ENCODE data around the gene WDR20. TPM values are rescaled to one million over a fixed set of nuclear protein-coding genes. Genes with fewer than 3 reads are reported as not detected.

The WDR20 gene
- total and polyA plus RNA-seq, 2 donors (not counting 1 experiment from before 2014, with no cell fraction given), result 12.4 to 64.0 TPM

DNA sequence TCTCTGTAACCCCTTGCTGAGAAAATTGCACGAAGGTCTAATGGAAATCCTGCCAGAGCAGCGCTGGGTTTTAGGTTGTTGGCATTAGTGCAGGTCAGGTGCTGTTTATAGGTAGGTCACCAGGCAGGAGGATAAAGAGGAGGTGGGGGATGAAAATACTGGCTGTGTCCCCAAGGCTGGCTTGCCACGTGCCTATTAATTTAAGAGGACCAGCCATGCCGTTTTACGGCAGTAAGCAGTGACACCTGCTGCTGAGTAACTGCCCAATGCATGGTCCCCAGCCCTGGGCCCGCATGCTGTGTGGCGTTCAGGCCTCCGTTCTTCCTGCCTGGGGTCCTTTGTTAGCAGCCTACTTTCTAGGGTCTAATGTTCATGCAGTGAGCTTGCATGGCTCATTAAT is 67.2 kb downstream of the WDR20 start:
- TF ChIP-seq EZH2 (IDR thresholded peaks at IDR 0.05; ENCODE audit: borderline replicate concordance, insufficient read depth, low read depth, low read length, poor library complexity, severe bottlenecking) (no peak), CTCF (IDR thresholded peaks at IDR 0.05) (no peak)
- Histone ChIP-seq H3K4me1 (ENCODE audit: control insufficient read depth in 2 of 2, insufficient read depth in 2 of 2, low read length in 2 of 2) (peaks cover 0 to 7% of the 10 kb centered on the region in 2 donors), H3K27ac (ENCODE audit: low read length in 2 of 2) (no peak overlapping the region), H3K27me3 (replicated peaks in 1 of 4; ENCODE audit: control extremely low read depth in 1 of 4, control insufficient read depth in 3 of 4, insufficient read depth in 4 of 4, low read length in 3 of 4) (no peaks in the 10 kb centered on the region), H4K20me1 (ENCODE audit: control insufficient read depth, insufficient read depth, low read length, poor library complexity, severe bottlenecking) (peaks cover 74% of the 10 kb centered on the region), H3K79me2 (ENCODE audit: control insufficient read depth, insufficient read depth, low read length) (peaks cover 33% of the 10 kb centered on the region), H2AFZ (ENCODE audit: insufficient read depth, low read depth, low read length, poor library complexity, severe bottlenecking) (no peak overlapping the region), H3K36me3 (replicated peaks in 1 of 2; ENCODE audit: control extremely low read depth in 1 of 2, control insufficient read depth in 1 of 2, extremely low read depth in 1 of 2, insufficient read depth in 2 of 2, low read length in 1 of 2) (peaks cover 0 to 67% of the 10 kb centered on the region in 2 experiments), H3K9me3 (ENCODE audit: control extremely low read depth in 1 of 3, control insufficient read depth in 2 of 3, insufficient read depth in 1 of 3, low read length in 2 of 3) (no peaks in the 10 kb centered on the region), H3K4me2 (replicated peaks; ENCODE audit: low read depth, low read length, poor library complexity, severe bottlenecking) (no peak overlapping the region), H3K4me3 (ENCODE audit: control extremely low read depth in 1 of 5, extremely low read depth in 1 of 5, insufficient read depth in 1 of 5, low read depth in 2 of 5, low read length in 4 of 5) (no peak overlapping the region), H3K9ac (ENCODE audit: low read length) (no peak overlapping the region)
- WGBS (ENCODE audit: insufficient coverage), result 97% methylated on average over 7 of the region's 8 CpGs
- Mint-ChIP-seq H3K27ac (no peak overlapping the region), H3K4me1 (peaks cover 5% of the 10 kb centered on the region), H3K4me3 (no peak overlapping the region), H3K27me3 (no peaks in the 10 kb centered on the region), H3K9me3 (ENCODE audit: insufficient read depth) (no peaks in the 10 kb centered on the region)
- DNase-seq, result no peak
- ATAC-seq (ENCODE audit: low read depth), result no peak
- POLR2A ChIA-PET, result no interaction called here
- intact Hi-C loops (cut with micrococcal nuclease), result no loop called here
- CTCF ChIA-PET, result no interaction called here

DNA sequence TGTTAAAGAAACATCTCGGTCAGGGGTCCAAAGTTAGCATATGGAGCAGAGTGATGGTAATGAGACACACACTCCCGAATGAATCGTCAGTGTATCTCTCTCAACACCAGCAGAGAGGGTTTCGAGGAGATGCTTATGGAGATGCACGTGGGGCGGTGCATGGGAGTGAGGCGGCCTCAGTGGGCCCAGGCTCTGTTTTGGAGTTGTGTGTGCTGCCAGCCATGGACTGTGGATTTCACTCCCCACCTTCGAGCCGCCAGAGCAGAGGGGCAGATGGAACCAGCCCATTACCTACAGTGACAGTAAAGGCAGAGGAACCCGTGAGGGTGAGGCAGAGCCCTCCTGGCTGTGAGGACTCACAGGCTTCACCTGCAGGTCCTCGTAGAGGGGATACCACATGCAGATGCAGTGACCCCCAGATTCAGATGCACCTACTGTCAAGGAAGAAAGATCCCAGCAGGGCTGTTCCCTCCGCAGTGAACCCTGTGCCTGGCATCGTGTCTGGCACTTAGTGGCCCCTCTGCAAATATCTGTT is 68.2 kb downstream of the WDR20 start:
- Mint-ChIP-seq H3K4me3 (no peak overlapping the region), H3K27me3 (no peaks in the 10 kb centered on the region), H3K27ac (no peak overlapping the region), H3K9me3 (ENCODE audit: insufficient read depth) (no peaks in the 10 kb centered on the region), H3K4me1 (peaks cover 2% of the 10 kb centered on the region)
- H3K79me2 ChIP-seq (ENCODE audit: control insufficient read depth, insufficient read depth, low read length), result peaks cover 31% of the 10 kb centered on the region
- no peak overlapping the region for H2AFZ ChIP-seq (ENCODE audit: insufficient read depth, low read depth, low read length, poor library complexity, severe bottlenecking)
- intact Hi-C loops (cut with micrococcal nuclease), result no loop called here
- no peak overlapping the region for H3K9ac ChIP-seq (ENCODE audit: low read length)
- H3K4me2 ChIP-seq (replicated peaks; ENCODE audit: low read depth, low read length, poor library complexity, severe bottlenecking), result no peak overlapping the region
- peaks cover 74% of the 10 kb centered on the region for H4K20me1 ChIP-seq (ENCODE audit: control insufficient read depth, insufficient read depth, low read length, poor library complexity, severe bottlenecking)
- H3K36me3 ChIP-seq (replicated peaks in 1 of 2; ENCODE audit: control extremely low read depth in 1 of 2, control insufficient read depth in 1 of 2, extremely low read depth in 1 of 2, insufficient read depth in 2 of 2, low read length in 1 of 2), result peaks cover 0 to 76% of the 10 kb centered on the region in 2 experiments
- CTCF ChIA-PET, result no interaction called here
- POLR2A ChIA-PET, result no interaction called here
- H3K4me1 ChIP-seq (ENCODE audit: control insufficient read depth in 2 of 2, insufficient read depth in 2 of 2, low read length in 2 of 2), result peaks cover 0 to under 1% of the 10 kb centered on the region in 2 donors
- DNase-seq (no peak), ATAC-seq (ENCODE audit: low read depth) (no peak)
- H3K27ac ChIP-seq (ENCODE audit: low read length in 2 of 2), result no peak overlapping the region
- H3K9me3 ChIP-seq (ENCODE audit: control extremely low read depth in 1 of 3, control insufficient read depth in 2 of 3, insufficient read depth in 1 of 3, low read length in 2 of 3), result no peaks in the 10 kb centered on the region
- no peak for TF ChIP-seq CTCF (IDR thresholded peaks at IDR 0.05)
- no peaks in the 10 kb centered on the region for H3K27me3 ChIP-seq (replicated peaks in 1 of 4; ENCODE audit: control extremely low read depth in 1 of 4, control insufficient read depth in 3 of 4, insufficient read depth in 4 of 4, low read length in 3 of 4)
- 97% methylated on average over 9 of the region's 13 CpGs for WGBS (ENCODE audit: insufficient coverage)
- no peak overlapping the region for H3K4me3 ChIP-seq (ENCODE audit: control extremely low read depth in 1 of 5, extremely low read depth in 1 of 5, insufficient read depth in 1 of 5, low read depth in 2 of 5, low read length in 4 of 5)
